Measurements from ENCODE around the gene XPO5.

GRCh38 chr6:43515808-43516207, 60.0 kb downstream of the XPO5 start:
- TF ChIP-seq POLR2A (IDR thresholded peaks at IDR 0.05) (no peak), CTCF (IDR thresholded peaks at IDR 0.05) (no peak)

Data from adrenal gland (tissue), 5 donors.